ENCODE data around the gene IRF2BPL. TPM values are rescaled to one million over a fixed set of nuclear protein-coding genes. Genes with fewer than 3 reads are reported as not detected.

The IRF2BPL gene
- total and polyA plus RNA-seq, 8 donors = 5.3 to 43.6 (median 21.7) TPM

DNA sequence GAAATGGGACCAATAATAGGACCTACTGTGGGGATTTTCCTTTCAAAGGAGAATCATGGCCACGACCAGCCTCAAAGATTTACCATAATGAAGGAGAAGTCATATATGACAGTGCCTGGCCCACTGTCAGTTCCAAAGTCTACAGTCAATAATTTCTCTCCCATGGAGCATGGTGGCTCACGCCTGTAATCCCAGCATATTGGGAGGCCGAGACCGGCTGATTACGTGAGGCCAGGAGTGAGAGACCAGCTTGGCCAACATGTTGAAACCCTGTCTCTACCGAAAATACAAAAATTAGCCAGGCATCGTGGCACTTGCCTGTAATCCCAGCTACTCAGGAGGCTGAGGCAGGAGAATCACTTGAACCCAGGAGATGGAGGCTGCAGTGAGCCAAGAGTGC is 13.8 kb downstream of the IRF2BPL start:
- H3K27me3 ChIP-seq = no peaks in the 10 kb centered on the region
- intact Hi-C loops (cut with DNase I; ENCODE audit: low total_unique reads) = no loop called here
- H3K27ac ChIP-seq = peak overlapping the region in 1 of 5 donors; percentile 49
- peaks cover 20 to 33% (median 29%) of the 10 kb centered on the region in 4 donors for H3K4me1 ChIP-seq
- H3K9me3 ChIP-seq = no peaks in the 10 kb centered on the region
- DNase-seq = no peak
- WGBS, 5 donors = 89 to 95% (median 93%) methylated on average over 7 of the region's 7 CpGs
- H3K36me3 ChIP-seq = no peaks in the 10 kb centered on the region
- H3K4me3 ChIP-seq = no peak overlapping the region
- TF ChIP-seq, protein P1, sequence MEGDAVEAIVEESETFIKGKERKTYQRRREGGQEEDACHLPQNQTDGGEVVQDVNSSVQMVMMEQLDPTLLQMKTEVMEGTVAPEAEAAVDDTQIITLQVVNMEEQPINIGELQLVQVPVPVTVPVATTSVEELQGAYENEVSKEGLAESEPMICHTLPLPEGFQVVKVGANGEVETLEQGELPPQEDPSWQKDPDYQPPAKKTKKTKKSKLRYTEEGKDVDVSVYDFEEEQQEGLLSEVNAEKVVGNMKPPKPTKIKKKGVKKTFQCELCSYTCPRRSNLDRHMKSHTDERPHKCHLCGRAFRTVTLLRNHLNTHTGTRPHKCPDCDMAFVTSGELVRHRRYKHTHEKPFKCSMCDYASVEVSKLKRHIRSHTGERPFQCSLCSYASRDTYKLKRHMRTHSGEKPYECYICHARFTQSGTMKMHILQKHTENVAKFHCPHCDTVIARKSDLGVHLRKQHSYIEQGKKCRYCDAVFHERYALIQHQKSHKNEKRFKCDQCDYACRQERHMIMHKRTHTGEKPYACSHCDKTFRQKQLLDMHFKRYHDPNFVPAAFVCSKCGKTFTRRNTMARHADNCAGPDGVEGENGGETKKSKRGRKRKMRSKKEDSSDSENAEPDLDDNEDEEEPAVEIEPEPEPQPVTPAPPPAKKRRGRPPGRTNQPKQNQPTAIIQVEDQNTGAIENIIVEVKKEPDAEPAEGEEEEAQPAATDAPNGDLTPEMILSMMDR (IDR thresholded peaks at IDR 0.05) = no peak
- TF ChIP-seq POLR2A (IDR thresholded peaks at IDR 0.05) (no peak), EP300 (IDR thresholded peaks at IDR 0.05) (no peak), POLR2AphosphoS5 (IDR thresholded peaks at IDR 0.05) (no peak)

DNA sequence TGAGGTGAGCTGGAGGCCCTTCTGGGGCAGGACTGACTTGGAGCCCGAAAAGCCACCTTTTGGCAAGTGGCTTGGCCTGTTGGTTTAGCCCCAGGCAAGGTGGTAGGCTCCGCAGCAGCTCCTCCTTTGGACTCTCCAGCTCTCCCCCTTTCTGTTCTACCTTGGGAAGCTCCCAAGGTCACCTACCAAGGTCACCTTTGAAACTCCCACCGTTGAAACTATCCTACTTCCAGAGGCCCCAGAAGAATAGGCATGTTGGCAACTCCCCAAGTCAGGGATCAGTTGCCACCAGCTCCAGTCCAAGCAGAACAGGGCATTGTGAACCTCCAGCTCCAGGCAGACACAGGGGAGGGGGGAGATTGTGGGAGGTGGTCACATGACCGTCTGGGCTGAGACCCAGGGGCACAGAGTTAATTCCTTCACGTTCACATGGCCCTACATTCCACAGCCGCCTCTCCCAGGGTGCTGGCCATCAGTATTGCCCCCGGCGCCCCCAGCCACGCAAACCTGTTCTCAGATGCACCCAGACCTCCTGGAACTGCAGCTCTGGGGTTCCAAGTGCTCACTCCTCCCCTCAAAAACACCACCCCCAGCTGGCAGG is 14.4 kb downstream of the IRF2BPL start:
- Histone ChIP-seq H3K4me3 (no peak overlapping the region), H3K27me3 (no peaks in the 10 kb centered on the region), H3K36me3 (no peaks in the 10 kb centered on the region), H3K27ac (peak overlapping the region in 3 of 5 donors; percentile 2 to 49 (median 43)), H3K9me3 (no peaks in the 10 kb centered on the region), H3K4me1 (peaks cover 23 to 36% (median 31%) of the 10 kb centered on the region in 4 donors)
- intact Hi-C loops (cut with DNase I; ENCODE audit: low total_unique reads) = no loop called here
- DNase-seq = peak; percentile 77 to 91
- WGBS, 5 donors = 24 to 39% (median 30%) methylated on average over 9 of the region's 9 CpGs
- TF ChIP-seq EP300 (IDR thresholded peaks at IDR 0.05) = no peak
- TF ChIP-seq, protein P1 (IDR thresholded peaks at IDR 0.05) = no peak
- TF ChIP-seq POLR2AphosphoS5 (IDR thresholded peaks at IDR 0.05) = peak in 1 of 3 donors; percentile 28

DNA sequence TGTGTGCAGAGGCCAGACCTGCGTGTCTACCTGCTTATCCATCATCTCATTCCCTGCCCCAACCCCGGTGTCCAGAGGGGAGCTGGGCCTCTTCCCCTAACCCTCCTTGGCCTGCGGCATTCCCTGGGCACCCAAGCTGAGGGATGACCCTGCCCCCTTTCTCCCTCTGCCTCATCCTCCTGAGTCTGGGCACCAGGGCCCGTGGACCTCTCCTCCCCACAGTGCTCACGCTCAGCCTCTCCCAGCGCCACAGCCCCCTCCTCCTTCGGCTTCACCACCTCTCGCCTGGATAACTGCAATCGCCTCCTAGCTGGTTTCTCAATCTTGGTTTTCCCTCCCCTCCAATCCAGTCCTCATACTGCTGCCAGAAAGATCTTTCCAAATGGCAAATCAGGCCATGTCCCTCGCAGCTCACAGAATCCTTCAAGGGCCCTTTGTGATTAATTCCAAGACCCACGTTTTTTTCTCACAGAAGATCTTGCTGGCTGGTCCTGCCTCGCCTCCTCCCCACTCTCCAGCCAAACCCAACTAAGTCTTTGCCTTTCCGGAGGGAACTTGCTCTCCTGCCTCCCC is 16.2 kb downstream of the IRF2BPL start:
- H3K9me3 ChIP-seq = no peaks in the 10 kb centered on the region
- intact Hi-C loops (cut with DNase I; ENCODE audit: low total_unique reads) = no loop called here
- TF ChIP-seq, protein P1 (IDR thresholded peaks at IDR 0.05) = no peak
- TF ChIP-seq POLR2AphosphoS5 (IDR thresholded peaks at IDR 0.05) (no peak), EP300 (IDR thresholded peaks at IDR 0.05) (no peak), POLR2A (IDR thresholded peaks at IDR 0.05) (no peak)
- H3K4me3 ChIP-seq = no peak overlapping the region
- 65 to 84% (median 77%) methylated on average over 13 of the region's 13 CpGs for WGBS, 5 donors
- H3K4me1 ChIP-seq = peaks cover 41 to 54% (median 48%) of the 10 kb centered on the region in 4 donors
- H3K27me3 ChIP-seq = no peaks in the 10 kb centered on the region
- no peak overlapping the region for H3K27ac ChIP-seq
- no peak for DNase-seq
- no peaks in the 10 kb centered on the region for H3K36me3 ChIP-seq

DNA sequence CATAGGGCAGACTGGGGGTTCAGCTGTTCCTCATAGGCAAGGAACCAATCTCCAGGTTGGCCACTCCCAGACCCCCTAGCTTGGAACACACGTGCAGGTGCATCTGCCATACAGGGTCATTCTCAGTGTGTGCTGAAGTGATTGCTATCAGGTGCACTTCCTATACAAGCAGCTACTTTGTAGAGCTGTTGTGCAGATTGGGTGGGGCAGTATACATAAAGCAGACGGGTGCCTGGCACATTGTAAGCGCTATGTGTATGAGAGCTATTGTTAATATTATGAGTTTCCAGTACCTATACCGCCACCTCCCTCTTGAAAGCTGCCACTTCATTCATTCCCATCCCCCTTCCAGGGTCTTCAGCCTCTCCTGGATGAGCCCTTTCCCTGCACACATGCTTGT is 17.3 kb downstream of the IRF2BPL start:
- H3K27ac ChIP-seq = peak overlapping the region; percentile 18 to 48 (median 29)
- peak; percentile 52 to 85 for DNase-seq
- intact Hi-C loops (cut with DNase I; ENCODE audit: low total_unique reads) = no loop called here
- WGBS, 5 donors = 41 to 59% (median 50%) methylated on average over 4 of the region's 4 CpGs
- H3K36me3 ChIP-seq = no peaks in the 10 kb centered on the region
- peaks cover 49 to 63% (median 58%) of the 10 kb centered on the region in 4 donors for H3K4me1 ChIP-seq
- no peaks in the 10 kb centered on the region for H3K27me3 ChIP-seq
- no peaks in the 10 kb centered on the region for H3K9me3 ChIP-seq
- no peak overlapping the region for H3K4me3 ChIP-seq
- TF ChIP-seq POLR2AphosphoS5 (IDR thresholded peaks at IDR 0.05) = peak in 1 of 3 donors; percentile 39
- TF ChIP-seq EP300 (IDR thresholded peaks at IDR 0.05) = no peak
- TF ChIP-seq, protein P1 (IDR thresholded peaks at IDR 0.05) = peak in 1 of 7 experiments; percentile 61
- TF ChIP-seq POLR2A (IDR thresholded peaks at IDR 0.05) = no peak
